Liver (tissue), 9 donors: ENCODE measurements around the gene RDH11. TPM values are rescaled to one million over a fixed set of nuclear protein-coding genes. Genes with fewer than 3 reads are reported as not detected.
"Not testable (repeated sequence)": the region's sequence is repeated elsewhere in the genome, so short reads cannot be mapped to it uniquely, and the experiment has no call there.

ENCODE experiments used
- DNase-seq: peaks from one replicate; pipeline ENCODE4 v3.0.0-alpha.2; 2017; ENCODE audit warnings: low spot score
- H3K27ac ChIP-seq, 2 donors: one replicate each; pipeline ENCODE4 v1.7.0; 2013; ENCODE audit warnings: inconsistent platforms in 2 of 2, low read length in 2 of 2, control low read depth in 1 of 2, low read depth in 1 of 2, mild to moderate bottlenecking in 1 of 2
- H3K27me3 ChIP-seq, 4 donors: one replicate each; pipeline versions ENCODE4 v1.6.1 to v1.7.0; 2013; ENCODE audit warnings: low read length in 3 of 4, inconsistent platforms in 1 of 4, mild to moderate bottlenecking in 1 of 4, moderate library complexity in 1 of 4; ENCODE audit not compliant: control insufficient read depth in 4 of 4, insufficient read depth in 4 of 4
- H3K36me3 ChIP-seq, 4 donors: one replicate each; pipeline versions ENCODE4 v1.6.1 to v1.7.0; 2013; ENCODE audit warnings: low read length in 3 of 4, mild to moderate bottlenecking in 3 of 4, low read depth in 1 of 4, moderate library complexity in 1 of 4; ENCODE audit not compliant: control insufficient read depth in 4 of 4, insufficient read depth in 3 of 4
- H3K4me1 ChIP-seq, 4 donors: one replicate each; pipeline versions ENCODE4 v1.6.1 to v1.7.0; 2013; ENCODE audit warnings: low read length in 3 of 4, mild to moderate bottlenecking in 3 of 4, moderate library complexity in 1 of 4; ENCODE audit not compliant: control insufficient read depth in 4 of 4, insufficient read depth in 4 of 4
- H3K4me3 ChIP-seq, 3 donors: one replicate each; pipeline versions ENCODE4 v1.6.1 to v1.7.0; 2013; ENCODE audit warnings: low read length in 3 of 3, control low read depth in 1 of 3, low read depth in 1 of 3, mild to moderate bottlenecking in 1 of 3
- H3K9ac ChIP-seq, 2 donors: one replicate each; pipeline ENCODE4 v1.7.0; 2013; ENCODE audit warnings: low read length in 2 of 2, mild to moderate bottlenecking in 2 of 2, moderate library complexity in 2 of 2, control low read depth in 1 of 2, low read depth in 1 of 2
- H3K9me3 ChIP-seq, 4 donors: one replicate each; pipeline versions ENCODE4 v1.6.1 to v1.7.0; 2013; ENCODE audit warnings: low read length in 3 of 4; ENCODE audit not compliant: control insufficient read depth in 4 of 4
- EGR1 ChIP-seq, 2 donors: IDR thresholded peaks; 2 replicates each; pipeline ENCODE4 v1.6.1; 2016 to 2018; ENCODE audit warnings: antibody characterized with exemption in 2 of 2, low read depth in 2 of 2
- FOXA2 ChIP-seq: IDR thresholded peaks from 2 replicates; pipeline ENCODE4 v1.6.1; 2016; ENCODE audit warnings: antibody characterized with exemption
- GABPA ChIP-seq, 2 donors: IDR thresholded peaks in 1 of 2; conservative IDR thresholded peaks in 1 of 2; 2 replicates each; pipeline ENCODE4 v1.6.1; 2016; ENCODE audit warnings: antibody characterized with exemption in 2 of 2, mild to moderate bottlenecking in 1 of 2, moderate library complexity in 1 of 2
- HNF4A ChIP-seq, 2 donors: conservative IDR thresholded peaks; 2 replicates each; pipeline ENCODE4 v1.6.1; 2016; ENCODE audit warnings: antibody characterized with exemption in 2 of 2, mild to moderate bottlenecking in 2 of 2
- HNF4G ChIP-seq: IDR thresholded peaks from 2 replicates; pipeline ENCODE4 v1.6.1; 2016; ENCODE audit warnings: antibody characterized with exemption
- NR2F2 ChIP-seq: IDR thresholded peaks from 2 replicates; pipeline ENCODE4 v1.6.1; 2016; ENCODE audit warnings: antibody characterized with exemption
- RAD21 ChIP-seq, 2 donors: IDR thresholded peaks; 2 replicates each; pipeline ENCODE4 v1.6.1; 2016; ENCODE audit warnings: antibody characterized with exemption in 2 of 2, mild to moderate bottlenecking in 2 of 2
- SP1 ChIP-seq: IDR thresholded peaks from 2 replicates; pipeline ENCODE4 v1.6.1; 2018; ENCODE audit warnings: antibody characterized with exemption, mild to moderate bottlenecking
- TAF1 ChIP-seq: conservative IDR thresholded peaks from 2 replicates; pipeline ENCODE4 v1.6.1; 2016; ENCODE audit warnings: antibody characterized with exemption, mild to moderate bottlenecking
- YY1 ChIP-seq: IDR thresholded peaks from 2 replicates; pipeline ENCODE4 v1.6.1; 2016; ENCODE audit warnings: antibody characterized with exemption, mild to moderate bottlenecking
- WGBS: extraction: QIAGEN DNeasy Blood & Tissue Kit; methylation state at CpG from one replicate; pipeline ENCODE4 v1.1.7; 2013; 5-methylcytosine and 5-hydroxymethylcytosine counted together
- polyA plus RNA-seq, 2 donors: library from polyadenylated mRNA; stranded (reverse) in 1 of 2; unstranded in 1 of 2; fragments of 200-250 nt in 1 of 2; fragments of >200 nt in 1 of 2; fragmentation: Nextera tagmentation in 1 of 2; extraction: Ambion mirVana in 1 of 2; gene quantifications; one replicate each; pipeline versions ENCODE4 v1.2.1 to v1.2.3, GENCODE V29; 2013 to 2015
- total RNA-seq, 2 donors: library from RNA; depleted of rRNA; stranded (reverse); fragments of >200 nt; gene quantifications; one replicate each; pipeline ENCODE4 v1.2.3, GENCODE V29; 2014
- TF ChIP-seq, protein P1 (sequence below): fragments of 150-350 bp; IDR thresholded peaks from 2 replicates; pipeline ENCODE4 v1.5.1; 2017; ENCODE audit warnings: improper control_type of control experiment, low read depth, low read length; ENCODE audit not compliant: missing input control
- TF ChIP-seq, protein P2 (sequence below): IDR thresholded peaks from 2 replicates; pipeline ENCODE4 v1.6.1; 2016; ENCODE audit warnings: antibody characterized with exemption, mild to moderate bottlenecking
- TF ChIP-seq, protein P3 (sequence below): IDR thresholded peaks from 2 replicates; pipeline ENCODE4 v1.6.1; 2016; ENCODE audit warnings: antibody characterized with exemption
- TF ChIP-seq, protein P4 (sequence below): IDR thresholded peaks from 2 replicates; pipeline ENCODE4 v1.6.1; 2016; ENCODE audit warnings: antibody characterized with exemption
- TF ChIP-seq, protein P5 (sequence below): IDR thresholded peaks from 2 replicates; pipeline ENCODE4 v1.6.1; 2016; ENCODE audit warnings: antibody characterized with exemption
- donor health status: healthy.
- donor health status: healthy.
- donor health status: healthy.
- donor health status: healthy.
- donor health status: healthy.

RDH11 gene
- total and polyA plus RNA-seq, 4 donors = 99.7 to 174 (median 137) TPM

DNA sequence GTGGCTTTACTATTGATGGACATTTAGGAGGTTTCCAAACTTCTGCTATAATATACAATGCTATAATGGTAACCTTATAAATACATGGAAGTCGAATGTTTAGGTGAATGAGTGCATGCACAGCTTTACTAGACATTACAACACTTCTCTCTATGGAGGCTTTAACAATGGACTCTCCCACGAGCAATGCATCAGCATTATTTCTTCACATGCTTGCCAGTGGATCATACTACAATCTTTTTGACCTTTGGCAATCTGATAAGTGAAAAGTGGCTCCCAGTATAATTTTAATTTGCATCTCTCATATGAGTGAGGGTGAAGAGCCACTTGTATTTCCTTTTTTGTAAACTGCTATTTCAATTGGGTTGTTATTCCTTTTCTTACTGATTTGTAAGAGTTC, 24.3 kb upstream of the RDH11 start:
- no peaks in the 10 kb centered on the region for H3K36me3 ChIP-seq
- peak in 1 of 2 donors; percentile 4 for TF ChIP-seq HNF4A (conservative IDR thresholded peaks at IDR 0.05)
- TF ChIP-seq, protein P1, sequence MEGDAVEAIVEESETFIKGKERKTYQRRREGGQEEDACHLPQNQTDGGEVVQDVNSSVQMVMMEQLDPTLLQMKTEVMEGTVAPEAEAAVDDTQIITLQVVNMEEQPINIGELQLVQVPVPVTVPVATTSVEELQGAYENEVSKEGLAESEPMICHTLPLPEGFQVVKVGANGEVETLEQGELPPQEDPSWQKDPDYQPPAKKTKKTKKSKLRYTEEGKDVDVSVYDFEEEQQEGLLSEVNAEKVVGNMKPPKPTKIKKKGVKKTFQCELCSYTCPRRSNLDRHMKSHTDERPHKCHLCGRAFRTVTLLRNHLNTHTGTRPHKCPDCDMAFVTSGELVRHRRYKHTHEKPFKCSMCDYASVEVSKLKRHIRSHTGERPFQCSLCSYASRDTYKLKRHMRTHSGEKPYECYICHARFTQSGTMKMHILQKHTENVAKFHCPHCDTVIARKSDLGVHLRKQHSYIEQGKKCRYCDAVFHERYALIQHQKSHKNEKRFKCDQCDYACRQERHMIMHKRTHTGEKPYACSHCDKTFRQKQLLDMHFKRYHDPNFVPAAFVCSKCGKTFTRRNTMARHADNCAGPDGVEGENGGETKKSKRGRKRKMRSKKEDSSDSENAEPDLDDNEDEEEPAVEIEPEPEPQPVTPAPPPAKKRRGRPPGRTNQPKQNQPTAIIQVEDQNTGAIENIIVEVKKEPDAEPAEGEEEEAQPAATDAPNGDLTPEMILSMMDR = no peak

DNA sequence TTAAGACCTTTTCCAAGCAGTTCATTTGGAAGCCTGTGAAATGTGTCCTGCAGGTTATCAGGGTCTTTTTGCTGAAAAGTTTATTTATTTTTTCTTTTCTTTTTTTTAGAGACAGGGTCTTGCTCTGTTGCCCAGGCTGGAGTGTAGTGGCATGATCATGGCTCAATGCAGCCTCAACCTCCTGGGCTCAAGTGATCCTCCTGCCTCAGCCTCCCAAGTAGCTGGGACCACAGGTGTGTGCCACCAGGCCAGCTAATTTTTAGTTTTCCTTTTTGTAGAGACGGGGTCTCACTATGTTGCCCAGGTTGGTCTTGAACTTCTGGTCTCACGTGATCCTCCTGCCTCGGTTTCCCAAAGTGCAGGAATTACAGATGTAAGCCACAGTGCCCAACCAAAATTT, 23.8 kb upstream of the RDH11 start:
- 87% methylated on average over 3 of the region's 3 CpGs for WGBS
- not testable (repeated sequence) for H3K4me3 ChIP-seq, H3K27me3 ChIP-seq, H3K4me1 ChIP-seq, DNase-seq, H3K9me3 ChIP-seq, H3K27ac ChIP-seq, H3K36me3 ChIP-seq, H3K9ac ChIP-seq

More for the DNA sequence above, 24.3 kb upstream of the RDH11 start:
- no peak for DNase-seq
- H3K4me1 ChIP-seq = peaks cover 0 to 8% (median 4%) of the 10 kb centered on the region in 4 donors
- H3K27me3 ChIP-seq = no peaks in the 10 kb centered on the region
- WGBS = 43% methylated on average over 2 of the region's 2 CpGs
- no peaks in the 10 kb centered on the region for H3K9me3 ChIP-seq
- H3K27ac ChIP-seq = no peak overlapping the region
- H3K4me3 ChIP-seq = no peak overlapping the region
- no peak overlapping the region for H3K9ac ChIP-seq

DNA sequence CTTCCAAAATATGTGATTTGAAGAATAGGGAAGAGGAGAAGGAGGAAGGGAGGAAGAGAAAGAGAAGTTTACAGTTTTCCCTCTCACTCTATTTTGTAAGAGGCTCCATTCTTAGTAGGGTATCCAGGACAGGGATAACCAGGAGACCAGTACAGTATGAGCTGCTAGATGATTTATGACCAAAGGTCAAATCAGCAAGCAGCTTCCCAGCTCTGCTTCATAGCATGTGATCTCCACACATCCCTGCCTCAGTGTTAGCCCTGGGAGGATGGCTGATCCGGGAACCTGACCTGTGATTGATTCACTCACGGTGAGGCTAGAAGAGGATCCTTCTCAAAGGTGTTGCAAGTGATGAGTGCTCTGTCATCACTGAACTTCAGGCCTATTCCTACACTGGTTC, 22.7 kb upstream of the RDH11 start:
- H3K4me3 ChIP-seq = no peak overlapping the region
- H3K27me3 ChIP-seq = no peaks in the 10 kb centered on the region
- no peak overlapping the region for H3K27ac ChIP-seq
- no peaks in the 10 kb centered on the region for H3K36me3 ChIP-seq
- no peak overlapping the region for H3K9ac ChIP-seq
- no peak for DNase-seq
- peaks cover 0 to 8% (median 4%) of the 10 kb centered on the region in 4 donors for H3K4me1 ChIP-seq
- 68% methylated on average over 2 of the region's 2 CpGs for WGBS
- no peaks in the 10 kb centered on the region for H3K9me3 ChIP-seq
- TF ChIP-seq, protein P2, sequence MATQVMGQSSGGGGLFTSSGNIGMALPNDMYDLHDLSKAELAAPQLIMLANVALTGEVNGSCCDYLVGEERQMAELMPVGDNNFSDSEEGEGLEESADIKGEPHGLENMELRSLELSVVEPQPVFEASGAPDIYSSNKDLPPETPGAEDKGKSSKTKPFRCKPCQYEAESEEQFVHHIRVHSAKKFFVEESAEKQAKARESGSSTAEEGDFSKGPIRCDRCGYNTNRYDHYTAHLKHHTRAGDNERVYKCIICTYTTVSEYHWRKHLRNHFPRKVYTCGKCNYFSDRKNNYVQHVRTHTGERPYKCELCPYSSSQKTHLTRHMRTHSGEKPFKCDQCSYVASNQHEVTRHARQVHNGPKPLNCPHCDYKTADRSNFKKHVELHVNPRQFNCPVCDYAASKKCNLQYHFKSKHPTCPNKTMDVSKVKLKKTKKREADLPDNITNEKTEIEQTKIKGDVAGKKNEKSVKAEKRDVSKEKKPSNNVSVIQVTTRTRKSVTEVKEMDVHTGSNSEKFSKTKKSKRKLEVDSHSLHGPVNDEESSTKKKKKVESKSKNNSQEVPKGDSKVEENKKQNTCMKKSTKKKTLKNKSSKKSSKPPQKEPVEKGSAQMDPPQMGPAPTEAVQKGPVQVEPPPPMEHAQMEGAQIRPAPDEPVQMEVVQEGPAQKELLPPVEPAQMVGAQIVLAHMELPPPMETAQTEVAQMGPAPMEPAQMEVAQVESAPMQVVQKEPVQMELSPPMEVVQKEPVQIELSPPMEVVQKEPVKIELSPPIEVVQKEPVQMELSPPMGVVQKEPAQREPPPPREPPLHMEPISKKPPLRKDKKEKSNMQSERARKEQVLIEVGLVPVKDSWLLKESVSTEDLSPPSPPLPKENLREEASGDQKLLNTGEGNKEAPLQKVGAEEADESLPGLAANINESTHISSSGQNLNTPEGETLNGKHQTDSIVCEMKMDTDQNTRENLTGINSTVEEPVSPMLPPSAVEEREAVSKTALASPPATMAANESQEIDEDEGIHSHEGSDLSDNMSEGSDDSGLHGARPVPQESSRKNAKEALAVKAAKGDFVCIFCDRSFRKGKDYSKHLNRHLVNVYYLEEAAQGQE = no peak
- TF ChIP-seq, protein P1 = no peak
- TF ChIP-seq EGR1 (IDR thresholded peaks at IDR 0.05; ENCODE audit: low read depth in 2 of 2) (no peak), TAF1 (no peak), HNF4A (conservative IDR thresholded peaks at IDR 0.05) (no peak), RAD21 (IDR thresholded peaks at IDR 0.05) (no peak), SP1 (no peak), HNF4G (no peak), FOXA2 (no peak), YY1 (no peak), NR2F2 (no peak), GABPA (IDR thresholded peaks at IDR 0.05 in 1 of 2, conservative IDR thresholded peaks at IDR 0.05 in 1 of 2) (no peak)
- TF ChIP-seq, protein P3, sequence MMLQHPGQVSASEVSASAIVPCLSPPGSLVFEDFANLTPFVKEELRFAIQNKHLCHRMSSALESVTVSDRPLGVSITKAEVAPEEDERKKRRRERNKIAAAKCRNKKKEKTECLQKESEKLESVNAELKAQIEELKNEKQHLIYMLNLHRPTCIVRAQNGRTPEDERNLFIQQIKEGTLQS = no peak
- TF ChIP-seq, protein P4, sequence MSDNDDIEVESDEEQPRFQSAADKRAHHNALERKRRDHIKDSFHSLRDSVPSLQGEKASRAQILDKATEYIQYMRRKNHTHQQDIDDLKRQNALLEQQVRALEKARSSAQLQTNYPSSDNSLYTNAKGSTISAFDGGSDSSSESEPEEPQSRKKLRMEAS = no peak
- TF ChIP-seq, protein P5, sequence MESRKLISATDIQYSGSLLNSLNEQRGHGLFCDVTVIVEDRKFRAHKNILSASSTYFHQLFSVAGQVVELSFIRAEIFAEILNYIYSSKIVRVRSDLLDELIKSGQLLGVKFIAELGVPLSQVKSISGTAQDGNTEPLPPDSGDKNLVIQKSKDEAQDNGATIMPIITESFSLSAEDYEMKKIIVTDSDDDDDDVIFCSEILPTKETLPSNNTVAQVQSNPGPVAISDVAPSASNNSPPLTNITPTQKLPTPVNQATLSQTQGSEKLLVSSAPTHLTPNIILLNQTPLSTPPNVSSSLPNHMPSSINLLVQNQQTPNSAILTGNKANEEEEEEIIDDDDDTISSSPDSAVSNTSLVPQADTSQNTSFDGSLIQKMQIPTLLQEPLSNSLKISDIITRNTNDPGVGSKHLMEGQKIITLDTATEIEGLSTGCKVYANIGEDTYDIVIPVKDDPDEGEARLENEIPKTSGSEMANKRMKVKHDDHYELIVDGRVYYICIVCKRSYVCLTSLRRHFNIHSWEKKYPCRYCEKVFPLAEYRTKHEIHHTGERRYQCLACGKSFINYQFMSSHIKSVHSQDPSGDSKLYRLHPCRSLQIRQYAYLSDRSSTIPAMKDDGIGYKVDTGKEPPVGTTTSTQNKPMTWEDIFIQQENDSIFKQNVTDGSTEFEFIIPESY = no peak
